ENCODE data around the gene ARCN1. TPM values are rescaled to one million over a fixed set of nuclear protein-coding genes. Genes with fewer than 3 reads are reported as not detected.

Gene ARCN1
- total and polyA plus RNA-seq, 9 of the 15 experiments (the other 6 are each of a cell fraction or from before 2014, with no cell fraction given) = 30.0 to 224 (median 76.4) TPM

DNA sequence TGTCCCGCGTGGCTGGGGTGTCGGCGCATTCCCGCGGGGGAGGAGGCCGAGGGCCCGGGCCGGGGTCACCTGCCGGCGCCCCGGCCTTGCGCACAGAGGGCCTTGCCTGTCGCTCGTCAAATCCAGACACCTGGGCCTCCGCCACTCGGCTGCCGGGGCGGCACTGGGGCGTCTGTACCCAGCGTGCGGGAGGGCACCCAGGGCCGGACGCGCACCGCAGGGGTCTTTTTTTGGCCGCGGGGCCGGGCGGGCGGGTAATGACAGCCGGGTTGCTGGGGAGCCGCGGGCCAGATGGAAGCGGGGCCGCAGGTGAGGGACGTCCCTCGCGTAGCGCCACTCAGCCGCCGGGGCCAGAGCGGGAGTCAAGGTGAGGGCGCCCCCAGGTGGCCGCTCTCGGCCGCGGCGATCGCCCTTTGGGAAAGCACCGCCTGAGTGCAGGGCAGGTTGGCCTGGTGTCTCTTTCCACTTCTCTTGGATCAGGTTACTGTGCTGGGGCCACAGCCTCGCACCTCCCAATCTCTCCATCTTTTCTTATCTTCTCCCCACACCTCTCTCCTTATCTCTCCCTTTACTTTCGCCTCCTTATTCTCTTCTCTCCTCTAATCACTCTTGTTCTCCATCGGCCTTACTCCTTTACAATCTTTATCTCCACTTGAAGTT is 38.7 kb downstream of the ARCN1 start:
- BruUV-seq (replicated peaks) = no TSS peak
- peak; percentile 81 for ATAC-seq
- Histone ChIP-seq H3K4me1 (replicated peaks in 1 of 2; ENCODE audit: control insufficient read depth in 2 of 2, insufficient read depth in 2 of 2, low read length in 2 of 2) (peaks cover 23 to 51% of the 10 kb centered on the region in 2 experiments), H3K9ac (ENCODE audit: insufficient read depth in 1 of 2, low read depth in 2 of 2, low read length in 2 of 2) (peak overlapping the region in 1 of 2 experiments; percentile 84; a peak in 2 of 4 replicates), H3K4me2 (ENCODE audit: insufficient read depth, low read length) (peak overlapping the region; percentile 50), H3K9me1 (ENCODE audit: control insufficient read depth, insufficient read depth, low read length) (peaks cover 3% of the 10 kb centered on the region), H3K79me2 (ENCODE audit: control insufficient read depth, insufficient read depth, low read length) (peaks cover 10% of the 10 kb centered on the region; the same call in 2 of the 3 replicates), H3K36me3 (ENCODE audit: control insufficient read depth, insufficient read depth, low read length) (peaks cover 15% of the 10 kb centered on the region), H3K27me3 (ENCODE audit: control insufficient read depth in 2 of 2, insufficient read depth in 2 of 2, low read length in 2 of 2) (no peaks in the 10 kb centered on the region), H4K20me1 (replicated peaks; ENCODE audit: control insufficient read depth, insufficient read depth, low read length) (no peaks in the 10 kb centered on the region), H3K4me3 (no peak overlapping the region), H3K9me3 (replicated peaks; ENCODE audit: control insufficient read depth, insufficient read depth, low read depth, low read length) (no peaks in the 10 kb centered on the region), H2AFZ (ENCODE audit: low read depth, low read length) (peak overlapping the region; percentile 68), H3K27ac (ENCODE audit: extremely low read depth, low read depth, low read length) (peak overlapping the region; percentile 38; the same call in 1 of the 3 replicates)
- ChIA-PET CTCF (ENCODE audit: low intra/inter-chr PET ratio) (interaction anchor here (0.6 to 1.4 kb wide), 3 partner anchors 16 to 345 kb away, joined by 3 to 4 read pairs (median 3); partner anchors contain the start of gene UPK2), POLR2A (interaction anchor here (1.1 kb wide), 1 partner anchor 11 kb away, joined by 3 read pairs; no protein-coding TSS in a partner anchor)
- DNase-seq (ENCODE audit: extremely low read depth in 1 of 4, low spot score in 3 of 4) = peak; percentile 72 to 91 (median 76)
- in situ Hi-C loops (cut with MboI) = no loop called here
- intact Hi-C loops (cut with micrococcal nuclease) = loop anchor here (1.0 to 2.0 kb wide), 2 partner anchors 16 to 48 kb away; no protein-coding TSS in a partner anchor
- peak; percentile 74 for FAIRE-seq
- WGBS (ENCODE audit: insufficient coverage, low coverage, missing lambda C conversion rate) = 13% methylated on average over 19 of the region's 54 CpGs
- TF ChIP-seq, protein P1, sequence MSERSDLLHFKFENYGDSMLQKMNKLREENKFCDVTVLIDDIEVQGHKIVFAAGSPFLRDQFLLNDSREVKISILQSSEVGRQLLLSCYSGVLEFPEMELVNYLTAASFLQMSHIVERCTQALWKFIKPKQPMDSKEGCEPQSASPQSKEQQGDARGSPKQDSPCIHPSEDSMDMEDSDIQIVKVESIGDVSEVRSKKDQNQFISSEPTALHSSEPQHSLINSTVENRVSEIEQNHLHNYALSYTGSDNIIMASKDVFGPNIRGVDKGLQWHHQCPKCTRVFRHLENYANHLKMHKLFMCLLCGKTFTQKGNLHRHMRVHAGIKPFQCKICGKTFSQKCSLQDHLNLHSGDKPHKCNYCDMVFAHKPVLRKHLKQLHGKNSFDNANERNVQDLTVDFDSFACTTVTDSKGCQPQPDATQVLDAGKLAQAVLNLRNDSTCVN (CRISPR knock-in tag; IDR thresholded peaks at IDR 0.05) = peak; percentile 90
- TF ChIP-seq SP1 (CRISPR knock-in tag; IDR thresholded peaks at IDR 0.05) (peak; percentile 70; the same call in 1 of the 2 replicates), KDM1A (IDR thresholded peaks at IDR 0.05) (peak in 1 of 2 experiments; percentile 71; a peak in 2 of 4 replicates), RCOR1 (IDR thresholded peaks at IDR 0.05; ENCODE audit: borderline replicate concordance in 1 of 2, low read depth in 2 of 2, low read length in 2 of 2) (peak; percentile 1 to 87; a peak in 1 of 4 replicates), CBFA2T3 (IDR thresholded peaks at IDR 0.05) (peak; percentile 87), MAZ (CRISPR knock-in tag; conservative IDR thresholded peaks at IDR 0.05 in 1 of 2, IDR thresholded peaks at IDR 0.05 in 1 of 2) (peak in 1 of 2 experiments; percentile 72; a peak in 2 of 4 replicates), NBN (IDR thresholded peaks at IDR 0.05; ENCODE audit: low read depth) (peak; percentile 95), MTA3 (IDR thresholded peaks at IDR 0.05; ENCODE audit: borderline replicate concordance) (peak; percentile 82; the same call in 1 of the 2 replicates), ETV5 (CRISPR knock-in tag; IDR thresholded peaks at IDR 0.05; ENCODE audit: low read depth) (no peak), DPF2 (IDR thresholded peaks at IDR 0.05) (peak; percentile 94), XRCC5 (IDR thresholded peaks at IDR 0.05; ENCODE audit: low read depth, low read length) (0 out of 2 replicates have a peak, but pooled peaks have one; percentile 27), ZFX (CRISPR knock-in tag; IDR thresholded peaks at IDR 0.05) (peak; percentile 64; the same call in 1 of the 2 replicates), ZBED1 (IDR thresholded peaks at IDR 0.05) (no peak), ADNP (tag; IDR thresholded peaks at IDR 0.05) (peak; percentile 71; the same call in 1 of the 2 replicates), CBFA2T2 (conservative IDR thresholded peaks at IDR 0.05) (peak; percentile 75), PHF8 (IDR thresholded peaks at IDR 0.05; ENCODE audit: borderline replicate concordance, low read length) (0 out of 2 replicates have a peak, but pooled peaks have one; percentile 9), SAP30 (IDR thresholded peaks at IDR 0.05; ENCODE audit: borderline replicate concordance, insufficient read depth, low read depth, low read length, poor library complexity, severe bottlenecking) (no peak), L3MBTL2 (IDR thresholded peaks at IDR 0.05) (peak; percentile 77), LEF1 (IDR thresholded peaks at IDR 0.05) (peak; percentile 61), NCOA1 (IDR thresholded peaks at IDR 0.05; ENCODE audit: low read depth) (peak; percentile 73; the same call in 1 of the 2 replicates)
- TF ChIP-seq, protein P2, sequence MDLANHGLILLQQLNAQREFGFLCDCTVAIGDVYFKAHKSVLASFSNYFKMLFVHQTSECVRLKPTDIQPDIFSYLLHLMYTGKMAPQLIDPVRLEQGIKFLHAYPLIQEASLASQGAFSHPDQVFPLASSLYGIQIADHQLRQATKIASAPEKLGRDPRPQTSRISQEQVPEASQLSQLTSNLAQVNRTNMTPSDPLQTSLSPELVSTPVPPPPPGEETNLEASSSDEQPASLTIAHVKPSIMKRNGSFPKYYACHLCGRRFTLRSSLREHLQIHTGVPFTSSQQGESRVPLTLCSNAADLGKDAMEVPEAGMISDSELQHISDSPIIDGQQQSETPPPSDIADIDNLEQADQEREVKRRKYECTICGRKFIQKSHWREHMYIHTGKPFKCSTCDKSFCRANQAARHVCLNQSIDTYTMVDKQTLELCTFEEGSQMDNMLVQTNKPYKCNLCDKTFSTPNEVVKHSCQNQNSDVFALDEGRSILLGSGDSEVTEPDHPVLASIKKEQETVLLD (IDR thresholded peaks at IDR 0.05) = peak; percentile 82

Measured in K562 (cell line).